GM18861 (cell line): ENCODE results near the gene NUAK1.

Experiments used
- ATAC-seq: cut with Tn5 transposase; IDR thresholded peaks from one replicate; pipeline ENCODE4 v1.9.1; 2021; ENCODE audit not compliant: unreplicated experiment

NUAK1 gene

GRCh38 chr12:106015646-106016045 lies 123.1 kb downstream of the NUAK1 start:
- ATAC-seq = no peak

DNA sequence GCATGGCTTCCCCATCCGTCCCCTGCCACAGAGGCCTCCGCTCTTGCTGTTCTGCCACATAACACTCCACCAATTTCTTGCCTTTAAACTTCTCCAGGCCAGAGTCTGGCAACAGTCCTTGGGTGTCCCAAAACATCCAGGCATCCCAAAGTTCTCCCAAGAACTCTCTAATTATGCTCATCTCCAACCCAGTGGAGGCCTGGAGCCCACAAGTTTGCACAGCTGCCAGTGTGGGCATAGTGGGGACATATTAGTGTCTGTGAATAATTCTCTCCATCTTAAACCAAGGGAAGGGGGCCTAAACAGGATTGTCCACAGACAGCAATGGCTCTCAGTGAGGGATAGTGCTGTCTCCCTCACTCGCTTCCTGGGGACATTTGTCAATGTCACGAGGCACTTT lies 124.8 kb downstream of the NUAK1 start:
- ATAC-seq = no peak
